Transverse colon (tissue), 4 donors: ENCODE measurements around the gene ARHGAP12. TPM values are rescaled to one million over a fixed set of nuclear protein-coding genes. Genes with fewer than 3 reads are reported as not detected.

Experiments used
- DNase-seq: peaks from one replicate; pipeline ENCODE4 v3.0.0-alpha.2; 2019
- H3K27ac ChIP-seq, 4 donors: fragments of 200-600 bp; sonication (generic); 2 replicates each; pipeline ENCODE4 v1.5.1; 2016 to 2018; ENCODE audit warnings: inconsistent platforms in 4 of 4
- H3K27me3 ChIP-seq: fragments of 200-600 bp; sonication (generic); 2 replicates; pipeline ENCODE4 v1.5.1; 2017; ENCODE audit warnings: inconsistent platforms
- H3K36me3 ChIP-seq, 4 donors: fragments of 200-600 bp; sonication (generic); 2 replicates each; pipeline ENCODE4 v1.5.1; 2017 to 2019; ENCODE audit warnings: inconsistent platforms in 4 of 4
- H3K4me1 ChIP-seq, 4 donors: fragments of 200-600 bp; sonication (generic); 2 replicates each; pipeline ENCODE4 v1.5.1; 2017 to 2020; ENCODE audit warnings: inconsistent platforms in 4 of 4
- H3K4me3 ChIP-seq, 4 donors: fragments of 200-600 bp; sonication (generic); 1 replicate in 1 of 4; 2 replicates in 3 of 4; pipeline versions ENCODE4 v1.5.1 to v1.6.1; 2017 to 2019; ENCODE audit warnings: inconsistent platforms in 4 of 4
- H3K9me3 ChIP-seq, 2 donors: fragments of 200-600 bp; sonication (generic); 2 replicates each; pipeline ENCODE4 v1.5.1; 2017 to 2019; ENCODE audit warnings: inconsistent platforms in 2 of 2
- EP300 ChIP-seq: sonication (generic); formaldehyde crosslinking; IDR thresholded peaks from one replicate; pipeline ENCODE4 v1.6.1; 2017; ENCODE audit warnings: antibody characterized with exemption, low read depth
- POLR2A ChIP-seq: fragments of 450-650 bp; IDR thresholded peaks from one replicate; pipeline ENCODE4 v1.6.1; 2016; ENCODE audit warnings: antibody characterized with exemption, mild to moderate bottlenecking, moderate library complexity
- POLR2AphosphoS5 ChIP-seq, 3 donors: sonication (generic); formaldehyde crosslinking; IDR thresholded peaks; one replicate each; pipeline ENCODE4 v1.6.1; 2016; ENCODE audit warnings: antibody characterized with exemption in 3 of 3
- WGBS, 2 donors: methylation state at CpG; one replicate each; pipeline ENCODE4 v1.1.5; 2018; ENCODE audit warnings: low coverage in 1 of 2; 5-methylcytosine and 5-hydroxymethylcytosine counted together
- in situ Hi-C, 4 donors: fragments of 200-750 bp; cut with MboI; loops; one replicate each; pipeline versions ENCODE4 v1.15.0 to v1.15.1; 2017; ENCODE audit warnings: low sequenced_read_pairs in 3 of 4, low pct_ligation_motif_present in 1 of 4, low pct_unique_long_range_greater_than_20kb in 1 of 4
- intact Hi-C: fragments of 100-400 bp; cut with DNase I; formaldehyde crosslinking; loops from one replicate; pipeline ENCODE4 v1.15.1; 2023; ENCODE audit warnings: low total_unique reads
- total RNA-seq, 4 donors: library from RNA; depleted of rRNA; stranded (reverse); fragments of >200 nt; gene quantifications; one replicate each; pipeline ENCODE4 v1.1.0, GENCODE V29; 2016
- TF ChIP-seq, protein P1 (sequence below), 5 experiments: fragments of 200-600 bp in 3 of 5; fragments of 450-650 bp in 2 of 5; sonication (generic) in 3 of 5; IDR thresholded peaks; 1 replicate in 2 of 5; 2 replicates in 3 of 5; pipeline ENCODE4 v1.5.1; 2016 to 2017; ENCODE audit warnings: antibody characterized with exemption in 5 of 5, inconsistent platforms in 3 of 5, mild to moderate bottlenecking in 2 of 5, moderate library complexity in 1 of 5

Gene ARHGAP12
- total RNA-seq, 4 donors from 2014 or later: 19.9 to 60.5 (median 46.1) TPM

DNA sequence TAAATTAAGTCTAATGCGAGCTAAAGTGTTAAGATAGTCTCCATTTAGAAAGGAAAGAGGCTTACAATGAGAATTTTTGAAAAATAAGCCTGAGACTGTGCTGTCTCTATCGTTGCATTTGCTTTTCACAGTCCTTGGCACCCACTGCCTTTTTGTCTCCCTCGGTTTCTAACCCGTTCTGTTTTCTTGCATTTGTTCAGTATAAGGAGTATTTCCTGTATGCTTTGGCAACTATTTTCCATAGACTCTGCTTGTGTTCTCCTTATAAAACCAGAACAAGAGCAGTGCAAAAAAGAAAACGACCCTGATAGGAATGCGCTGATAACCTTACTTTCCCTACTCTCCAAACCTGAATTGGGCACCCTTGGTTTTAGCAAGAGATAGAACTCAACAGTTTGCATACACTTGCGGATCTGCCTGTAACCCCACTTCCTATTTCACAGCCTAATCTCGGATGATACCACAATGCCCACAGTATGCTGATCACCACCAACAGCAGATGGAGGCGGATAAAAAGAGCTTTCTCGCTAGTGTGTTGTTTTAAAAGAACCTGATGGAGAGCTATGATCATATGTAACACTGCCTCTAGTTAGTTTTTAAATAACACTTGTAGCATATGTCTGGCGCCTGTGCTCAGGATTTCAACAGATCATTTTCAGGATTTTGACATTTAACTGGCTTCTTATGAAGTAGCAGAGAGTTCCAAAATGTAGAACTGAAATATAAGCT lies 1.6 kb upstream of the ARHGAP12 start:
- Histone ChIP-seq H3K27ac (peak overlapping the region; percentile 96 to 98 (median 98)), H3K27me3 (no peaks in the 10 kb centered on the region), H3K4me1 (peaks cover 8 to 33% (median 24%) of the 10 kb centered on the region in 4 donors), H3K36me3 (no peaks in the 10 kb centered on the region), H3K4me3 (peak overlapping the region; percentile 78 to 99 (median 94)), H3K9me3 (no peaks in the 10 kb centered on the region)
- intact Hi-C loops: no loop called here
- in situ Hi-C loops: no loop called here
- TF ChIP-seq, protein P1, sequence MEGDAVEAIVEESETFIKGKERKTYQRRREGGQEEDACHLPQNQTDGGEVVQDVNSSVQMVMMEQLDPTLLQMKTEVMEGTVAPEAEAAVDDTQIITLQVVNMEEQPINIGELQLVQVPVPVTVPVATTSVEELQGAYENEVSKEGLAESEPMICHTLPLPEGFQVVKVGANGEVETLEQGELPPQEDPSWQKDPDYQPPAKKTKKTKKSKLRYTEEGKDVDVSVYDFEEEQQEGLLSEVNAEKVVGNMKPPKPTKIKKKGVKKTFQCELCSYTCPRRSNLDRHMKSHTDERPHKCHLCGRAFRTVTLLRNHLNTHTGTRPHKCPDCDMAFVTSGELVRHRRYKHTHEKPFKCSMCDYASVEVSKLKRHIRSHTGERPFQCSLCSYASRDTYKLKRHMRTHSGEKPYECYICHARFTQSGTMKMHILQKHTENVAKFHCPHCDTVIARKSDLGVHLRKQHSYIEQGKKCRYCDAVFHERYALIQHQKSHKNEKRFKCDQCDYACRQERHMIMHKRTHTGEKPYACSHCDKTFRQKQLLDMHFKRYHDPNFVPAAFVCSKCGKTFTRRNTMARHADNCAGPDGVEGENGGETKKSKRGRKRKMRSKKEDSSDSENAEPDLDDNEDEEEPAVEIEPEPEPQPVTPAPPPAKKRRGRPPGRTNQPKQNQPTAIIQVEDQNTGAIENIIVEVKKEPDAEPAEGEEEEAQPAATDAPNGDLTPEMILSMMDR (IDR thresholded peaks at IDR 0.05): no peak
- TF ChIP-seq EP300: no peak
- no peak for TF ChIP-seq POLR2AphosphoS5 (IDR thresholded peaks at IDR 0.05)
- no peak for TF ChIP-seq POLR2A
- DNase-seq: no peak
- 15 to 20% methylated on average over 11 of the region's 11 CpGs for WGBS, 2 donors

DNA sequence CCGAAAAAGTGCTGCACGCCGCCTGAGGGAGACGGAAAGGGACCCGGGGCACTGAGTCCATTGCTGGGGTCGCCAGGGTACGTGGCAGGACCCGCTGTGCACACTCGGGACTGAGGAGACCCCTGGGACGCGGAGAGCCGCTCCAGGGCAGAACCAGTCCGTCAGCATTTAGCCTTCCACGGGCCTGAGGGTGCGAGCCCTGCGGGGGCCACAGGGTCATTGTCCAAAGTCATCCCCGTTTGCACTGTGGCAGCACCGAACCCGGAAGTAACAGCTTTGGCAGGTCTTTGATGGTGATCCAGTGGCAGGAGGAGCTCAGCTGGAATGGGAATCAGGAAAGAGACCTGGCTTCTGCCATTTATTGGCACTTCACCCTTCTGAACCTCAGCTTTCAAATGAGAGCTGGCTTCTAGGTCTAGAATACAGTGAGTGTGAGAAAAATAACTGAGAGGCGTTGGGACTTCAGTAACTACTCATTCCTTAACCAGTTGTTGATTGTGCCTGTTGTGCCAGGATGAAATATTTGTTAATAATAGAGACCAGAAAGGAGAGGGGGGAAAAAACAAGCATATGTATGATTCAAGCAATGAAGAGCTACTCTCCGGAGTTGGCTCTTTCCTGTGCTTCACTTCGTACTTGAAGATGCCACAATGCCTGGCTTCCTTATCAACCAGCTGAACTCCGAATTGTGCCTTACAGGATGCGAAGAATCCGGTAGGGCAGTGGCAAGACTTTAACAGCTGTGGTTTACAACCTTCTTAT lies 811 bp upstream of the ARHGAP12 start:
- H3K27ac ChIP-seq: peak overlapping the region; percentile 96 to 98 (median 98)

DNA sequence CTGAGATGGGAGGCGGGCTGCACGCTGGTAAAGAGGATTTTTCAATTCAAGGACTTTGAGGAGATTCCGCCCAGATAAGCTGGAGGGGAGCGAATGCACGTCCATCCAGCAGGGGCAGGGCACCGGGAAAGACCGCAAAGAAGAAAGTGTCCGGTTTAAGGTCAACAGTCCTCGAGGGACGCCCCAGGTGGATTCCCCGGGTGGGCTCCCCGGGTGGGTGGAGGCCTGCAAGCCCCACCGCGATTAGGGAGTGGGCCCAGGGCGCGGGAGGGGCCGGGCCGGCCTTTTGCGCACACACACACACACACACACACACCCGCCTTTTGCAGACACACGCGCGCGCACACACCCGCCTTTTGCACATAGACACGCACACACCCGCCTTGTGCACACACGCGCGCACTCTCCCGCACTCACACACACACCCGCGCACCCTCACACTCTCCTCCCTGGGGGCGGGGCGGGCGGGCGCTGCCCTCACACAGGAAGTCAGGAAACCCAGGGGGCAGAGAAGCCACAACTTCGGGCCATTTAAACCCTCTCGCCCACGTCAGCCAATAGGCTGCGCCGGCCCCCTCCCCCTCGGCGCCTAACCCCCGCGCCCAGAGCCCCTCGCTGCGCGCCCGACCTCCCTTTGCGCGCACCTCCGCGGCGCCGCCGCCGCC lies 615 bp downstream of the ARHGAP12 start:
- no peak for TF ChIP-seq POLR2A
- TF ChIP-seq, protein P1 (IDR thresholded peaks at IDR 0.05): peak; percentile 32 to 57 (median 39)
- peaks cover 8 to 39% (median 24%) of the 10 kb centered on the region in 4 donors for H3K4me1 ChIP-seq
- in situ Hi-C loops: no loop called here
- no peaks in the 10 kb centered on the region for H3K27me3 ChIP-seq
- H3K27ac ChIP-seq: peak overlapping the region; percentile 96 to 98 (median 98)
- H3K9me3 ChIP-seq: no peaks in the 10 kb centered on the region
- H3K36me3 ChIP-seq: no peaks in the 10 kb centered on the region
- intact Hi-C loops: no loop called here
- 0% methylated on average over 47 of the region's 58 CpGs; no CpG with 5 or more reads in 1 of the 2 donors for WGBS, 2 donors
- peak overlapping the region; percentile 78 to 99 (median 94) for H3K4me3 ChIP-seq
- peak; percentile 62 for DNase-seq

More for the DNA sequence above, 811 bp upstream of the ARHGAP12 start:
- Histone ChIP-seq H3K4me1 (peaks cover 8 to 39% (median 24%) of the 10 kb centered on the region in 4 donors), H3K4me3 (peak overlapping the region; percentile 78 to 99 (median 94)), H3K36me3 (no peaks in the 10 kb centered on the region), H3K27me3 (no peaks in the 10 kb centered on the region), H3K9me3 (no peaks in the 10 kb centered on the region)
- in situ Hi-C loops (no loop called here), intact Hi-C loops (no loop called here)
- peak; percentile 77 for DNase-seq
- WGBS, 2 donors: 0% methylated on average over 5 to 16 of the region's 25 CpGs
- peak in 2 of 3 donors; percentile 64 to 78 for TF ChIP-seq POLR2AphosphoS5 (IDR thresholded peaks at IDR 0.05)
- no peak for TF ChIP-seq POLR2A
- TF ChIP-seq, protein P1 (IDR thresholded peaks at IDR 0.05): peak in 1 of 5 experiments; percentile 10
- no peak for TF ChIP-seq EP300

DNA sequence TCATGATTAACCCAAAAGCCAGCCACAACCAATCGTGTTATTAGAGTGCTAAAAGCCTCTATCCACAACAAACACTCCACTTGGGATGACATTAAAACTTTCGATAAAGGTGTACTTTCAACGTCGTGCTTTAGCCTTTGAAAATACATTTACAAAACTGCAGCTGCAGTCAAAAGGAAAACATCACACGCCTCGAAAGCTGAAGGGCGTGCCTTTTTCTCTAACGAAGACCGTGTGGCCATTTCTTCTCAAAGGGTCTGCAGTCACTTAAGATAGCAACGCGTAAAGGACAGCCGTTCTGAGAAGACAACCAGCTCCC lies 1.1 kb downstream of the ARHGAP12 start:
- H3K9me3 ChIP-seq: no peaks in the 10 kb centered on the region
- peaks cover 8 to 39% (median 24%) of the 10 kb centered on the region in 4 donors for H3K4me1 ChIP-seq
- no peaks in the 10 kb centered on the region for H3K27me3 ChIP-seq
- DNase-seq: no peak
- H3K4me3 ChIP-seq: peak overlapping the region; percentile 78 to 99 (median 94)
- TF ChIP-seq POLR2AphosphoS5 (IDR thresholded peaks at IDR 0.05): peak in 1 of 3 donors; percentile 12
- TF ChIP-seq, protein P1 (IDR thresholded peaks at IDR 0.05): no peak
- in situ Hi-C loops: no loop called here
- no peaks in the 10 kb centered on the region for H3K36me3 ChIP-seq
- intact Hi-C loops: no loop called here
- H3K27ac ChIP-seq: peak overlapping the region; percentile 96 to 98 (median 98)
- 0 to 1% methylated on average over 2 to 12 of the region's 12 CpGs for WGBS, 2 donors
